HFF-Myc (cell line): ENCODE data around the gene CORO1C.
"Not testable (repeated sequence)": the region's sequence is repeated elsewhere in the genome, so short reads cannot be mapped to it uniquely, and the experiment has no call there.

Source experiments
- DNase-seq: peaks from one replicate; pipeline ENCODE4 v3.0.0-alpha.2; 2011; ENCODE audit warnings: low read depth; ENCODE audit errors: extremely low read depth
- H3K4me3 ChIP-seq: replicated peaks from 2 replicates; pipeline ENCODE4 v1.5.1; 2011; ENCODE audit warnings: low read depth, mild to moderate bottlenecking, control low read depth, low read length
- CTCF ChIP-seq: IDR thresholded peaks from 2 replicates; pipeline ENCODE4 v1.5.1; 2012; ENCODE audit warnings: mild to moderate bottlenecking, low read depth, low read length, control low read depth; ENCODE audit errors: missing control alignments

The CORO1C gene

GRCh38 chr12:108756421-108756820 is 25.1 kb upstream of the CORO1C start:
- no peak overlapping the region for H3K4me3 ChIP-seq
- DNase-seq, result no peak
- no peak for TF ChIP-seq CTCF

GRCh38 chr12:108755481-108755880 is 24.2 kb upstream of the CORO1C start:
- H3K4me3 ChIP-seq, result no peak overlapping the region
- no peak for TF ChIP-seq CTCF
- no peak for DNase-seq

- H3K4me3 ChIP-seq, result no peak overlapping the region
- no peak for TF ChIP-seq CTCF
- no peak for DNase-seq
Measured at GRCh38 chr12:108753976-108754375, 22.7 kb upstream of the CORO1C start.

GRCh38 chr12:108752387-108752786 is 21.1 kb upstream of the CORO1C start:
- DNase-seq, result no peak
- no peak overlapping the region for H3K4me3 ChIP-seq
- no peak for TF ChIP-seq CTCF

- no peak overlapping the region for H3K4me3 ChIP-seq
- DNase-seq, result no peak
- no peak for TF ChIP-seq CTCF
Measured at GRCh38 chr12:108751821-108752220, 20.5 kb upstream of the CORO1C start.

GRCh38 chr12:108751003-108751402 is 19.7 kb upstream of the CORO1C start:
- DNase-seq, H3K4me3 ChIP-seq: not testable (repeated sequence)

GRCh38 chr12:108750526-108750925 is 19.2 kb upstream of the CORO1C start:
- DNase-seq, result no peak
- no peak for TF ChIP-seq CTCF
- no peak overlapping the region for H3K4me3 ChIP-seq
